A673 (cell line): ENCODE data around the gene ARHGAP15. TPM values are rescaled to one million over a fixed set of nuclear protein-coding genes. Genes with fewer than 3 reads are reported as not detected.

ENCODE experiments used
- BruUV-seq: library from RNA; stranded (reverse); fragments of 400-500 nt; replicated peaks from 2 replicates; lab custom pipeline; 2021; lab: Mats Ljungman, UMichigan
- CTCF ChIA-PET: fragments of 300-600 bp; sonication (Branson Sonifier 250); formaldehyde crosslinking; loops from one replicate; lab custom pipeline; 2022; ENCODE audit warnings: antibody characterized with exemption; lab: Charles Lee
- POLR2A ChIA-PET: fragments of 300-600 bp; sonication (Branson Sonifier 250); formaldehyde crosslinking; loops from one replicate; lab custom pipeline; 2022; ENCODE audit warnings: antibody characterized with exemption; ENCODE audit not compliant: low non-redundant PET; lab: Charles Lee
- DNase-seq: peaks from one replicate; pipeline ENCODE4 v3.0.0-alpha.2; 2015; ENCODE audit warnings: low spot score
- H3K27ac ChIP-seq: fragments of 200-600 bp; sonication (generic); 2 replicates; pipeline ENCODE4 v1.5.1; 2016; ENCODE audit warnings: mixed run types, low read depth, mild to moderate bottlenecking, mixed read lengths, antibody characterized with exemption, low read length; ENCODE audit not compliant: poor library complexity, severe bottlenecking
- H3K27me3 ChIP-seq: fragments of 200-600 bp; sonication (generic); replicated peaks from 2 replicates; pipeline ENCODE4 v1.6.1; 2017; ENCODE audit warnings: mixed run types, low read depth, mild to moderate bottlenecking, mixed read lengths, antibody characterized with exemption, low read length; ENCODE audit not compliant: insufficient read depth, poor library complexity
- H3K36me3 ChIP-seq: fragments of 200-600 bp; sonication (generic); 2 replicates; pipeline ENCODE4 v1.6.1; 2016; ENCODE audit warnings: mixed run types, mild to moderate bottlenecking, mixed read lengths, antibody characterized with exemption, low read length; ENCODE audit not compliant: insufficient read depth, poor library complexity, severe bottlenecking
- H3K4me1 ChIP-seq: fragments of 200-600 bp; sonication (generic); 2 replicates; pipeline ENCODE4 v1.6.1; 2017; ENCODE audit warnings: mixed run types, mild to moderate bottlenecking, mixed read lengths, antibody characterized with exemption, low read length; ENCODE audit not compliant: insufficient read depth, poor library complexity, severe bottlenecking
- H3K4me3 ChIP-seq: fragments of 200-600 bp; sonication (generic); 2 replicates; pipeline ENCODE4 v1.5.1; 2016; ENCODE audit warnings: low read depth, mixed run types, mild to moderate bottlenecking, mixed read lengths, low read length; ENCODE audit not compliant: poor library complexity, severe bottlenecking
- H3K9me3 ChIP-seq: fragments of 200-600 bp; sonication (generic); 2 replicates; pipeline ENCODE4 v1.6.1; 2016; ENCODE audit warnings: mixed run types, low read depth, mild to moderate bottlenecking, mixed read lengths, antibody characterized with exemption, low read length; ENCODE audit not compliant: poor library complexity, severe bottlenecking
- EZH2 ChIP-seq: fragments of 200-600 bp; sonication (generic); IDR thresholded peaks from 2 replicates; pipeline ENCODE4 v1.6.1; 2017; ENCODE audit warnings: borderline replicate concordance, low read depth, mild to moderate bottlenecking, mixed read lengths, antibody characterized with exemption, low read length; ENCODE audit not compliant: poor library complexity, severe bottlenecking
- intact Hi-C: fragments of 100-400 bp; cut with micrococcal nuclease; formaldehyde crosslinking; loops from one replicate; pipeline ENCODE4 v1.10.0; 2022; ENCODE audit not compliant: unreplicated experiment
- total RNA-seq: library from RNA; stranded (reverse); gene quantifications from 2 replicates; pipeline ENCODE4 v1.2.3, GENCODE V29; 2021
- TF ChIP-seq, protein P1 (sequence below): fragments of 300-800, 200-600 bp; sonication (generic); conservative IDR thresholded peaks from 2 replicates; pipeline ENCODE4 v1.5.1; 2017; ENCODE audit warnings: low read depth, mild to moderate bottlenecking, antibody characterized with exemption, low read length, moderate library complexity, mixed read lengths

ARHGAP15 gene
- total RNA-seq, 1 experiment from 2014 or later, result not detected

- TF ChIP-seq EZH2, result no peak
- TF ChIP-seq, protein P1, sequence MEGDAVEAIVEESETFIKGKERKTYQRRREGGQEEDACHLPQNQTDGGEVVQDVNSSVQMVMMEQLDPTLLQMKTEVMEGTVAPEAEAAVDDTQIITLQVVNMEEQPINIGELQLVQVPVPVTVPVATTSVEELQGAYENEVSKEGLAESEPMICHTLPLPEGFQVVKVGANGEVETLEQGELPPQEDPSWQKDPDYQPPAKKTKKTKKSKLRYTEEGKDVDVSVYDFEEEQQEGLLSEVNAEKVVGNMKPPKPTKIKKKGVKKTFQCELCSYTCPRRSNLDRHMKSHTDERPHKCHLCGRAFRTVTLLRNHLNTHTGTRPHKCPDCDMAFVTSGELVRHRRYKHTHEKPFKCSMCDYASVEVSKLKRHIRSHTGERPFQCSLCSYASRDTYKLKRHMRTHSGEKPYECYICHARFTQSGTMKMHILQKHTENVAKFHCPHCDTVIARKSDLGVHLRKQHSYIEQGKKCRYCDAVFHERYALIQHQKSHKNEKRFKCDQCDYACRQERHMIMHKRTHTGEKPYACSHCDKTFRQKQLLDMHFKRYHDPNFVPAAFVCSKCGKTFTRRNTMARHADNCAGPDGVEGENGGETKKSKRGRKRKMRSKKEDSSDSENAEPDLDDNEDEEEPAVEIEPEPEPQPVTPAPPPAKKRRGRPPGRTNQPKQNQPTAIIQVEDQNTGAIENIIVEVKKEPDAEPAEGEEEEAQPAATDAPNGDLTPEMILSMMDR, result no peak
- ChIA-PET CTCF (no interaction called here), POLR2A (interaction anchor here (0.6 kb wide), 1 partner anchor 434 kb away, joined by 3 read pairs; no protein-coding TSS in a partner anchor)
- Histone ChIP-seq H3K4me1 (no peaks in the 10 kb centered on the region), H3K27me3 (no peaks in the 10 kb centered on the region), H3K27ac (no peak overlapping the region), H3K4me3 (no peak overlapping the region), H3K36me3 (no peaks in the 10 kb centered on the region), H3K9me3 (no peaks in the 10 kb centered on the region)
- no TSS peak for BruUV-seq
- DNase-seq, result no peak
- intact Hi-C loops, result no loop called here
Observed at GRCh38 chr2:143505542-143505941, 376.3 kb downstream of the ARHGAP15 start.

- peak; percentile 75 for DNase-seq
- Histone ChIP-seq H3K9me3 (peaks cover 4% of the 10 kb centered on the region), H3K4me3 (no peak overlapping the region), H3K27ac (no peak overlapping the region), H3K36me3 (no peaks in the 10 kb centered on the region), H3K4me1 (no peaks in the 10 kb centered on the region), H3K27me3 (no peaks in the 10 kb centered on the region)
- ChIA-PET CTCF (no interaction called here), POLR2A (no interaction called here)
- intact Hi-C loops, result loop anchor here (10.0 kb wide), 1 partner anchor 802 kb away; no protein-coding TSS in a partner anchor
- no TSS peak for BruUV-seq
- TF ChIP-seq, protein P1, result peak; percentile 85
- no peak for TF ChIP-seq EZH2
Observed at GRCh38 chr2:143513081-143513480, 383.9 kb downstream of the ARHGAP15 start.

DNA sequence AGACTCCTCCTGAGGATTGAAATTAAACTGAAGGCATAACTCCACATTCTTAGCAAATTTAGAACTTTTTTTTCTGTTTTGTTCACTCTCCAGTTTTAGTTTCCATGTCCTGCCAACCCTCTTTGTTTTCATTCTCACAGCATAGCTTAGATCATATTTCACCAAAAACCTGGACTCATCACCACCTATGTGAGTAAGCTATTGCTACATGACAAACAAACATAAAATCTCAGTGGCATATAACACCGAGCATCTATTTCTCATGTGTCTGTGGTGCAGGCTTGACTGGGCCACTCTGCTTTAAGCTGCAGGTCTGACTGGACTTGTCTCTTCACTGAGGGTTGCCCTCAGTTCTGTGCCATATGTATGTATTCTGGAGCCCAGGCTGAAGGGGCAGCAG, 385.2 kb downstream of the ARHGAP15 start:
- TF ChIP-seq EZH2, result no peak
- TF ChIP-seq, protein P1, result no peak
- no peak for DNase-seq
- H3K36me3 ChIP-seq, result no peaks in the 10 kb centered on the region
- no peak overlapping the region for H3K27ac ChIP-seq
- no peaks in the 10 kb centered on the region for H3K27me3 ChIP-seq
- ChIA-PET POLR2A (no interaction called here), CTCF (no interaction called here)
- H3K9me3 ChIP-seq, result peaks cover 4% of the 10 kb centered on the region
- intact Hi-C loops, result loop anchor here (10.0 kb wide), 1 partner anchor 800 kb away; no protein-coding TSS in a partner anchor
- BruUV-seq, result no TSS peak
- H3K4me1 ChIP-seq, result no peaks in the 10 kb centered on the region
- H3K4me3 ChIP-seq, result no peak overlapping the region
